Thyroid gland (tissue), 4 donors: ENCODE measurements around the gene MAP3K9.

ENCODE experiments used
- POLR2A ChIP-seq, 2 donors: fragments of 450-650 bp; IDR thresholded peaks; one replicate each; pipeline ENCODE4 v1.6.1; 2017; ENCODE audit warnings: antibody characterized with exemption in 2 of 2, mild to moderate bottlenecking in 2 of 2, moderate library complexity in 1 of 2
- TF ChIP-seq, protein P1 (sequence below), 6 experiments: fragments of 200-600 bp in 3 of 6; fragments of 450-650 bp in 3 of 6; sonication (generic) in 3 of 6; IDR thresholded peaks; one replicate each; pipeline ENCODE4 v1.5.1; 2016 to 2019; ENCODE audit warnings: antibody characterized with exemption in 6 of 6, mild to moderate bottlenecking in 2 of 6, inconsistent platforms in 1 of 6, moderate library complexity in 1 of 6

DNA sequence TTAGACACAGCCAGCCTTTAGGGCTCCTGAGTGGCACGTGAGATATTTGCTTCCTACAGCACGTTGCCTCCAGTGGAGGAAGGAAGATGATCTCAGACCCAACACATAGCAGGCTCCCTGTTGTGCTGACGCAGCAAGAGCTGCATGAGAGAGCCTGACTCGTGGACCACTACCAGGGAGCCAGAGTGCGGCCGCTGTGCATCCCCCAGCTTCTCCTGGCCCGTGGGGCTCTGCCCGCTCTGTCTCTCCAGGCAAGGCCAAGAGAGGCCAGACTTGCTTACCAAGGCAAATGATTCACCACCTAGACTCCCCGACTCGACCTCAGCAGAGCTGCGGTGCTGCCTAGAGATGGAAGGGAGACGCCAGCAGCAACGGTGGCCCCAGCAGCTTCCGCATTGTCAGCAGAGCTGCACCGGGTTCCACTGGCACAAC lies 37.5 kb downstream of the MAP3K9 start:
- TF ChIP-seq, protein P1, sequence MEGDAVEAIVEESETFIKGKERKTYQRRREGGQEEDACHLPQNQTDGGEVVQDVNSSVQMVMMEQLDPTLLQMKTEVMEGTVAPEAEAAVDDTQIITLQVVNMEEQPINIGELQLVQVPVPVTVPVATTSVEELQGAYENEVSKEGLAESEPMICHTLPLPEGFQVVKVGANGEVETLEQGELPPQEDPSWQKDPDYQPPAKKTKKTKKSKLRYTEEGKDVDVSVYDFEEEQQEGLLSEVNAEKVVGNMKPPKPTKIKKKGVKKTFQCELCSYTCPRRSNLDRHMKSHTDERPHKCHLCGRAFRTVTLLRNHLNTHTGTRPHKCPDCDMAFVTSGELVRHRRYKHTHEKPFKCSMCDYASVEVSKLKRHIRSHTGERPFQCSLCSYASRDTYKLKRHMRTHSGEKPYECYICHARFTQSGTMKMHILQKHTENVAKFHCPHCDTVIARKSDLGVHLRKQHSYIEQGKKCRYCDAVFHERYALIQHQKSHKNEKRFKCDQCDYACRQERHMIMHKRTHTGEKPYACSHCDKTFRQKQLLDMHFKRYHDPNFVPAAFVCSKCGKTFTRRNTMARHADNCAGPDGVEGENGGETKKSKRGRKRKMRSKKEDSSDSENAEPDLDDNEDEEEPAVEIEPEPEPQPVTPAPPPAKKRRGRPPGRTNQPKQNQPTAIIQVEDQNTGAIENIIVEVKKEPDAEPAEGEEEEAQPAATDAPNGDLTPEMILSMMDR (IDR thresholded peaks at IDR 0.05), result no peak
- no peak for TF ChIP-seq POLR2A (IDR thresholded peaks at IDR 0.05)
